GM19452 (cell line): ENCODE results near the gene NAIF1.

Experiments used
- ATAC-seq: cut with Tn5 transposase; IDR thresholded peaks from one replicate; pipeline ENCODE4 v1.9.1; 2021; ENCODE audit not compliant: unreplicated experiment

Gene NAIF1

GRCh38 chr9:128102861-128103588 is 35.9 kb upstream of the NAIF1 start:
- no peak for ATAC-seq

- ATAC-seq: no peak
Observed at GRCh38 chr9:128102196-128102595, 35.1 kb upstream of the NAIF1 start.

GRCh38 chr9:128101690-128102089 is 34.6 kb upstream of the NAIF1 start:
- no peak for ATAC-seq

GRCh38 chr9:128101231-128101661 is 34.1 kb upstream of the NAIF1 start:
- ATAC-seq: no peak

- no peak for ATAC-seq
Observed at GRCh38 chr9:128100581-128100980, 33.5 kb upstream of the NAIF1 start.

GRCh38 chr9:128099932-128100491 is 32.9 kb upstream of the NAIF1 start:
- no peak for ATAC-seq

- no peak for ATAC-seq
Observed at GRCh38 chr9:128099231-128099931, 32.3 kb upstream of the NAIF1 start.

- ATAC-seq: no peak
Observed at GRCh38 chr9:128098297-128099230, 31.4 kb upstream of the NAIF1 start.

- ATAC-seq: no peak
Observed at GRCh38 chr9:128097543-128098296, 30.6 kb upstream of the NAIF1 start.

GRCh38 chr9:128096616-128097536 is 29.8 kb upstream of the NAIF1 start:
- no peak for ATAC-seq

GRCh38 chr9:128094950-128095544 is 27.9 kb upstream of the NAIF1 start:
- ATAC-seq: no peak

- peak; percentile 87 for ATAC-seq
Observed at GRCh38 chr9:128094166-128094949, 27.2 kb upstream of the NAIF1 start.

GRCh38 chr9:128093011-128093410 is 25.9 kb upstream of the NAIF1 start:
- ATAC-seq: no peak

- no peak for ATAC-seq
Observed at GRCh38 chr9:128092199-128092977, 25.3 kb upstream of the NAIF1 start.

GRCh38 chr9:128091571-128091970 is 24.5 kb upstream of the NAIF1 start:
- ATAC-seq: no peak

- ATAC-seq: no peak
Observed at GRCh38 chr9:128091144-128091543, 24.0 kb upstream of the NAIF1 start.

- no peak for ATAC-seq
Observed at GRCh38 chr9:128089299-128089698, 22.2 kb upstream of the NAIF1 start.
